GM21576 (cell line): ENCODE results near the gene MED13L.

ENCODE experiments used
- ATAC-seq: cut with Tn5 transposase; IDR thresholded peaks from one replicate; pipeline ENCODE4 v1.9.1; 2021; ENCODE audit warnings: mild to moderate bottlenecking, moderate library complexity; ENCODE audit not compliant: unreplicated experiment

MED13L gene

GRCh38 chr12:116159593-116160200 lies 117.8 kb downstream of the MED13L start:
- ATAC-seq = no peak

DNA sequence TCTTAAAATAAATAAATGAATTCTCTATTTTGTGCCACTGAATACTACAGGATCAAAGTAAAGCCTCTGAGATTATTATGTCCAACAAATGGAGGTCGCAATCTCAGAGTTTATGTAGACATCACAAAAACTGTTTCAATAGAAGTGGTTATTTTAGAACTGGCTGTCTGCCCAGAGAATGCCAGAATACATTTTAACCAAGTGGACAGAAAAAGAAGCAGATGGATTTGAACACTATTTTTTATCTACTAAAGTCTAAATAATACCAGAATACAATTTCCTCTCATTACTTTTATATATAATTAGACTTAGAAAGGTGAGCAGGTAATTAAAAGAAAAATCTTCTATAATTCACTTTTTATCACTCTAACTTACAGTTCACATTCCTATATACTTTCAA lies 118.3 kb downstream of the MED13L start:
- ATAC-seq = no peak

- ATAC-seq = no peak
Observed at GRCh38 chr12:116157845-116158267, 119.6 kb downstream of the MED13L start.

DNA sequence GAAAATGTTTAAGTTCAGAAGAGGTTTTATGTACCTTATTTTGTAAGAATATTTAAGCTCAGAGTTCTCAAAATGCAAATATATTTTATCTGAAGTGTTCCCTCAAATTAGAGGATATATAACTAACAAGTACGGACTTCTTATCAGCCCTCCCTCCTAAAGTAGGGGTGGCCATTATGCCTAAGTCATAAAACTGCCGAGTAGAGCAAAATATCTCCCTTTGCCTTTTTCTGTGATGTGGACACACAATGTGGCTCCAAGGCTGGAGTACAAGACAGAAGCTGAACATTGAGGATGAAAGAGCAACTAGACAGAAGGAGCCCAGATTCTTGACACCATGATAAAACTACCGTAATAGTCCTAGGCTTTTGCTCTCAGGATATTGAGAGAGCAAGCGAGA lies 120.9 kb downstream of the MED13L start:
- ATAC-seq = no peak

GRCh38 chr12:116155383-116155782 lies 122.1 kb downstream of the MED13L start:
- ATAC-seq = no peak

GRCh38 chr12:116153983-116154382 lies 123.5 kb downstream of the MED13L start:
- no peak for ATAC-seq

GRCh38 chr12:116153113-116153512 lies 124.4 kb downstream of the MED13L start:
- no peak for ATAC-seq

DNA sequence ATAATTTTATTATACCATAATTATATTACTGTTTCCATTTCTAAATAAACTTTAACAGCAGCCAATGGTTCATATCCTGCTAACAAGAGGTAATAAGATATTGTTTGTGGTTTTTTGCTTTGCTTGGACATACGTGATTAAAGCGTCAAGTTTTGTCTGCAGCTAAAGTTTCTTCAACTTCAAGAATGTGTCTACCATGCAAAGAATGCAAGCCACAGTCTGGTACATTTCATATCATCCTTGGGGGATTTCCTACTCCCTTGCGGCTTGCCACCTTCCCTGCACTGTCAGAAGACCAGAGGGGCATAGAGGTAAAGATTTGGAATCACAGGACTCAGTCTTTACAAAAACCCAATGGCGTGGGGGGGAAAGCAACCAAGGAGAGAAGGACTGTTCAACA lies 125.2 kb downstream of the MED13L start:
- ATAC-seq = no peak

GRCh38 chr12:116150452-116150851 lies 127.0 kb downstream of the MED13L start:
- no peak for ATAC-seq

DNA sequence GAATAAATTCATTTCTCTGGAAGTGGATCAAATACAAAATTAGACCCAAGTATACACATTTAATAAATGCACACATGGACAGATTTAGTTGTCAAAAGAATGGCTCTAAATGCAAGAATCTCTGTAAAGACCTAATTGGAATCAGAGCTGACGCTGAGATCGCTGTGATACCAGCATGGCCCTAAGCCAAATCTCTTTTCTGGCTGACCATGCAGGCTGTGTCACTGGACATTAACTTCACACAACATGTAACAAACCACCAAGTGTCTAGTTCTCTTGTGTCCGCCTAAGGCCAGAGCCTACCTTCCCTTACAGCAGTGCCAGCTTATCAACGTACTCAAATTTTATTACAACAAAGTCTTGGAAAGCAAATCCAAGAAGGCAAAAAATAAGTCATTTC lies 127.5 kb downstream of the MED13L start:
- ATAC-seq = no peak

- no peak for ATAC-seq
Observed at GRCh38 chr12:116148844-116149243, 128.6 kb downstream of the MED13L start.

DNA sequence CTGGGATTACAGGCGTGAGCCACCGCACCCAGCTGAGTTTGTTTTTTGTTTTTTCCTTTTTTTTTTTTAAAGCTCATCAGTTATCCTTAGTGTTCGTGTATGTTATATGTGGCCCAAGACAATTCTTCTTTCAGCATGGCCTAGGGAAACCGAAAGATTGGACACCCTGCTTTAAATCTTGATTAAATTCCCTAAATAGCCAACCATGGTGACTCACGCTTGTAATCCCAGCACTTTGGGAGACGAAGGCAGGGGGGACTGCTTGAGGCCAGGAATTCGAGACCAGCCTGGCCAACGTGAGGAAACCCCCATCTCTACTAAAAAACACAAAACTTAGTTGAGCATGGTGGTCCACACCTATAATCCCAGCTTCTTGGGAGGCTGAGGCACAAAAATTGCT lies 131.1 kb downstream of the MED13L start:
- no peak for ATAC-seq

- ATAC-seq = no peak
Observed at GRCh38 chr12:116145451-116145850, 132.0 kb downstream of the MED13L start.

GRCh38 chr12:116144384-116144783 lies 133.1 kb downstream of the MED13L start:
- no peak for ATAC-seq

DNA sequence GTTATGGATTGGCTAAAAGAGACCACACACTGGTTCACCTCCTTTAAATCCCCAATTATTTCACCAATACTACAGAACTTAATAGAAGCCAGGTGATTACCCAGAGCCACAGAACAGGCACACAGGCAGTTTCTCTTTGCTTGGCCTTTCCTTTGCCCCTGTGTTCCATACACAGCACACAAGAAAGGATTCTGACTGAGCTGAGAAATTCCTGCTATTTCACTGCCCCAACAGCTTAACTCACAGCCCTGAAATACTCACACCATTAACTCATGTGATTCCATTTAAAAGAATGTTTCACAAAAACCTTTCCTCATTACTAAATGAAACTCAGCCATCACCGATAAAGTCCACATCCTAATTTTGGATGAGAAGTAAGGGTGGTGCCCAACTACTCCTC lies 133.6 kb downstream of the MED13L start:
- ATAC-seq = no peak

DNA sequence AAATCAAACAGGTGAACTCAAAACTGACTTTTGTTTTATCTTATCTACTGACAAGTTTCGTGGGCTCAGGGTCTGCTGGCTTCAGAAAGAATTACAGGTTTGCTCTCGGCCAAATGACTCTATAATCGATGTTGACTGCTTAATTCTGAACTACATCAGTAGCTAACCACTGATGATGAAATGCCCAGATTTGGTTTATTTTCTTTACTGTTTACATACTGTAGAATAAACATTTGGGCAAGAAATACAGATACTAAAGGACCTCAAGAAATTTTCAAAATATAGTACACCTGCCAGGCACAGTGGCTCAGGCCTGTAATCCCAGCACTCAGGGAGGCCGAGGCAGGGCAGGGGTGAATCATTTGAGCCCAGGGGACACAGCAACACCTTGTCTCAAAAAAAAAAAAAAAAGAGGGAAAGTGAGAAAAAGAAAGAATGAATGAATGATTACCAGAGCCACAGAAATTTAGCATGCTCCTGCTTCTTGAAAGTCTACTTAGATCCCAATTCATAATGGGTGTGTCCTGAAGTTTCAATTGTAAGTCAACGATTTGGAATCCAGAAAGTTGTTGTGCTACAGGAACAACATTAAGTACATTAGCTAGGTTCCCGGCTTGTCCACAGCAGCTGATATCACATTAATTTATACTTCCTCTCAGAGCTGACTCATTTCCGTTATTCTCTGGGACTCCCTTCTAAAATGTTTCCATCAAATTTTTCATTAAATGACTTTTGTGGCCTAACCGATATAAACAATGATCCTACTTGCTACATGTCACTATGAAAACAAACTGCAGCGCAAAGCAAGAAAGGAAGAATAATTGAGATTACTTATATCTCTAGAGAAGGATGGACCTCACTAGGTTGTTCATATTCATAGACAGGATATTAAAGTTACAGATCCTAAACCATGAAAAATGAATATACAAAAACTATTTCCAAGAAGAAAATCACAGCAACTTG lies 134.3 kb downstream of the MED13L start:
- ATAC-seq = no peak

- no peak for ATAC-seq
Observed at GRCh38 chr12:116141833-116142162, 135.7 kb downstream of the MED13L start.

- no peak for ATAC-seq
Observed at GRCh38 chr12:116141110-116141832, 136.2 kb downstream of the MED13L start.

GRCh38 chr12:116140529-116140928 lies 137.0 kb downstream of the MED13L start:
- no peak for ATAC-seq

DNA sequence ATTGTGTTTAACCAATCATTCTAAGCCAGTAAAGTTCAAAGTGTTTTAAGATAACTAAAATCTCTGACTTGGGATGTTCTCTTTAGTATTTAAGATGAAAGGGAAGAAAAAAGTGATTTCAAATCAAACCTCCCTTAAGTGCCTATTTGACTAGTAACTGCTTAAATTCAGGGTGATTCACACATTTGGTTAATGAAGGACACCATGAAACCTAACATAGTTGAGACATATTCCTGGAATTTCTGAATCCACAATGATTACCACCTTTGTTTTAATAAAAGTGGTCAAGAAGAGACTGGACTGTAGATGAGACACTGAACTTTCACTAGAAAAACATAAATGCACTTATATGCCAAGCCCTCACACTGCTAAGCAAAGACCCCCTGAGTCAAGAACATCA lies 138.7 kb downstream of the MED13L start:
- no peak for ATAC-seq

- ATAC-seq = no peak
Observed at GRCh38 chr12:116138364-116138763, 139.1 kb downstream of the MED13L start.

DNA sequence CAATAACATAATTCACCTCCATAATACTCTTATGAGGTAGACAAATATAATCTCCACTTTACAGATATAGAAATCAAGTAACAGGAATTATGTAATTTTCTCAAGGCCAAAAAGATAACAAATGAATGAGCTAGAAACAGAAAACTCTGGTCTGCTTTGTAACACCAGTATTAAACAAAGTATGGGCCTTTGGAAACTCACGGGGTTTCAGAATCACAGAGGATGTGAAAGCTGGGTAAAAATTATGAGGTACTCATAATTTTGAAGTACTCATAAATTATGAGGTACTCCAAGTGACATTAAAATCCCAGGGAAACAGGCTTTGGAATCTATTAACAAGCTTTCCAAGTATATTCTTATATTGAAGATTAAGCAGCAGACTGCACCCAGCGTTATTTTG lies 140.2 kb downstream of the MED13L start:
- no peak for ATAC-seq
